HCT116 (cell line): Measurements from ENCODE around the gene CD300LD. TPM values are rescaled to one million over a fixed set of nuclear protein-coding genes. Genes with fewer than 3 reads are reported as not detected.

Source experiments
- ATAC-seq: fragments of 200-7000 bp; cut with Tn5 transposase; 2 replicates; pipeline ENCODE4 v1.9.1; 2020; ENCODE audit warnings: mild to moderate bottlenecking, moderate library complexity
- BruUV-seq: library from RNA; stranded (reverse); fragments of 400-500 nt; replicated peaks from 2 replicates; lab custom pipeline; 2021; lab: Mats Ljungman, UMichigan
- CTCF ChIA-PET: fragments of 300-600 bp; sonication (Branson Sonifier 250); formaldehyde crosslinking; loops from one replicate; lab custom pipeline; 2021; ENCODE audit warnings: antibody characterized with exemption; lab: Charles Lee
- POLR2A ChIA-PET: fragments of 300-600, 350-600 bp; sonication (Branson Sonifier 250); formaldehyde crosslinking; loops from one replicate; lab custom pipeline; 2021; ENCODE audit warnings: antibody characterized with exemption; lab: Charles Lee
- RAD21 ChIA-PET, 2 experiments: fragments of 300-600 bp; sonication (Branson Sonifier 250); formaldehyde crosslinking; loops; one replicate each; lab custom pipeline; 2023; ENCODE audit warnings: low total read pairs in 2 of 2; ENCODE audit not compliant: uncharacterized antibody in 2 of 2, unreplicated experiment in 2 of 2, low non-redundant PET in 1 of 2; lab: Charles Lee
- DNase-seq: peaks from one replicate; pipeline ENCODE4 v3.0.0-alpha.2; 2010; ENCODE audit warnings: low read depth, low spot score
- H2AFZ ChIP-seq: fragments of 200-600 bp; shearing (Covaris generic), sonication (generic); 2 replicates; pipeline ENCODE4 v1.6.1; 2017; ENCODE audit warnings: low read depth, mixed run types, mixed read lengths, antibody characterized with exemption, low read length; ENCODE audit not compliant: poor library complexity, severe bottlenecking
- H3K27ac ChIP-seq: 2 replicates; pipeline ENCODE4 v1.5.1; 2012; ENCODE audit warnings: low read depth, low read length
- H3K27me3 ChIP-seq: fragments of 200-600 bp; sonication (generic); 2 replicates; pipeline ENCODE4 v1.6.1; 2016; ENCODE audit warnings: mixed run types, low read length, mixed read lengths; ENCODE audit not compliant: insufficient read depth
- H3K36me3 ChIP-seq, 2 experiments: fragments of 200-500 bp in 1 of 2; fragments of 200-600 bp in 1 of 2; sonication (Bioruptor generic) in 1 of 2; sonication (generic) in 1 of 2; 2 replicates each; pipeline versions ENCODE4 v1.5.1 to v1.6.1; 2014 to 2016; ENCODE audit warnings: low read length in 2 of 2, inconsistent platforms in 1 of 2, mixed read lengths in 1 of 2, mixed run types in 1 of 2; ENCODE audit not compliant: insufficient read depth in 2 of 2, control insufficient read depth in 1 of 2
- H3K4me1 ChIP-seq, 2 experiments: fragments of 200-600 bp in 1 of 2; sonication (generic) in 1 of 2; 2 replicates each; pipeline versions ENCODE4 v1.5.1 to v1.6.1; 2012 to 2017; ENCODE audit warnings: low read length in 2 of 2, inconsistent platforms in 1 of 2, mild to moderate bottlenecking in 1 of 2, mixed read lengths in 1 of 2, mixed run types in 1 of 2, moderate library complexity in 1 of 2; ENCODE audit not compliant: insufficient read depth in 2 of 2, control insufficient read depth in 1 of 2
- H3K4me2 ChIP-seq: fragments of 200-600 bp; sonication (generic); 2 replicates; pipeline ENCODE4 v1.6.1; 2017; ENCODE audit warnings: mixed run types, low read length, mixed read lengths
- H3K4me3 ChIP-seq, 2 experiments: fragments of 200-600 bp in 1 of 2; sonication (generic) in 1 of 2; replicated peaks in 1 of 2; 2 replicates each; pipeline ENCODE4 v1.5.1; 2011 to 2016; ENCODE audit warnings: low read length in 2 of 2, control low read depth in 1 of 2, low read depth in 1 of 2, mild to moderate bottlenecking in 1 of 2, mixed read lengths in 1 of 2, mixed run types in 1 of 2
- H3K79me2 ChIP-seq: fragments of 200-600 bp; sonication (generic); 2 replicates; pipeline ENCODE4 v1.6.1; 2017; ENCODE audit warnings: mild to moderate bottlenecking, mixed run types, low read length, moderate library complexity, mixed read lengths; ENCODE audit not compliant: insufficient read depth
- H3K9ac ChIP-seq: fragments of 200-600 bp; sonication (generic); 2 replicates; pipeline ENCODE4 v1.6.1; 2016; ENCODE audit warnings: low read length, mixed read lengths
- H3K9me2 ChIP-seq: fragments of 200-600 bp; sonication (generic), shearing (Covaris generic); 2 replicates; pipeline ENCODE4 v1.6.1; 2017; ENCODE audit warnings: mixed run types, mild to moderate bottlenecking, moderate library complexity; ENCODE audit not compliant: insufficient read depth
- H3K9me3 ChIP-seq, 2 experiments: fragments of 200-500 bp in 1 of 2; fragments of 200-600 bp in 1 of 2; sonication (Bioruptor generic) in 1 of 2; sonication (generic) in 1 of 2; 2 replicates each; pipeline ENCODE4 v1.6.1; 2014 to 2017; ENCODE audit warnings: low read length in 2 of 2, mixed read lengths in 2 of 2, inconsistent platforms in 1 of 2, low read depth in 1 of 2, mild to moderate bottlenecking in 1 of 2, mixed run types in 1 of 2, moderate library complexity in 1 of 2; ENCODE audit not compliant: control insufficient read depth in 1 of 2, insufficient read depth in 1 of 2
- H4K20me1 ChIP-seq: fragments of 200-600 bp; sonication (generic), shearing (Covaris generic); 2 replicates; pipeline ENCODE4 v1.6.1; 2017; ENCODE audit warnings: mixed run types, mild to moderate bottlenecking, moderate library complexity; ENCODE audit not compliant: insufficient read depth
- CBX3 ChIP-seq: IDR thresholded peaks from 2 replicates; pipeline ENCODE4 v1.6.1; 2012; ENCODE audit warnings: low read depth
- CEBPB ChIP-seq: IDR thresholded peaks from 2 replicates; pipeline ENCODE4 v1.6.1; 2012; ENCODE audit warnings: low read depth
- ELF1 ChIP-seq: IDR thresholded peaks from 2 replicates; pipeline ENCODE4 v1.6.1; 2012; ENCODE audit warnings: low read depth, borderline replicate concordance
- EZH2phosphoT487 ChIP-seq: fragments of 200-600 bp; IDR thresholded peaks from 2 replicates; pipeline ENCODE4 v1.6.1; 2018; ENCODE audit warnings: antibody characterized with exemption, borderline replicate concordance
- FOSL1 ChIP-seq: IDR thresholded peaks from 2 replicates; pipeline ENCODE4 v1.6.1; 2012; ENCODE audit warnings: low read depth
- JUND ChIP-seq: IDR thresholded peaks from 2 replicates; pipeline ENCODE4 v1.6.1; 2012
- POLR2AphosphoS5 ChIP-seq: IDR thresholded peaks from 2 replicates; pipeline ENCODE4 v1.6.1; 2011; ENCODE audit warnings: mild to moderate bottlenecking, low read depth, low read length, moderate library complexity
- SIN3A ChIP-seq: IDR thresholded peaks from 2 replicates; pipeline ENCODE4 v1.6.1; 2012; ENCODE audit warnings: low read depth
- SP1 ChIP-seq: IDR thresholded peaks from 2 replicates; pipeline ENCODE4 v1.6.1; 2012; ENCODE audit warnings: low read depth
- SRF ChIP-seq: IDR thresholded peaks from 2 replicates; pipeline ENCODE4 v1.6.1; 2012; ENCODE audit warnings: low read depth
- intact Hi-C: fragments of 100-400 bp; cut with micrococcal nuclease; formaldehyde crosslinking; loops from 2 replicates; pipeline ENCODE4 v1.10.0; 2022
- total RNA-seq: library from RNA; stranded (reverse); gene quantifications from one replicate; pipeline ENCODE4 v1.2.1, GENCODE V29; 2021; ENCODE audit not compliant: unreplicated experiment
- TF ChIP-seq, protein P1 (sequence below): IDR thresholded peaks from 2 replicates; pipeline ENCODE4 v1.6.1; 2012
- TF ChIP-seq, protein P2 (sequence below): IDR thresholded peaks from 2 replicates; pipeline ENCODE4 v1.6.1; 2011; ENCODE audit warnings: mild to moderate bottlenecking, low read length, moderate library complexity; ENCODE audit not compliant: insufficient replicate concordance; ENCODE audit errors: extremely low read depth
- TF ChIP-seq, protein P3 (sequence below), 3 experiments: fragments of 200-600 bp in 1 of 3; sonication (generic) in 1 of 3; IDR thresholded peaks in 2 of 3; conservative IDR thresholded peaks in 1 of 3; 2 replicates each; pipeline ENCODE4 v1.5.1; 2012 to 2017; ENCODE audit warnings: low read depth in 2 of 3, low read length in 2 of 3, antibody characterized with exemption in 1 of 3, borderline replicate concordance in 1 of 3, control low read depth in 1 of 3, mild to moderate bottlenecking in 1 of 3, mixed read lengths in 1 of 3, mixed run types in 1 of 3, moderate library complexity in 1 of 3; ENCODE audit not compliant: insufficient read depth in 1 of 3
- TF ChIP-seq, protein P4 (sequence below): IDR thresholded peaks from 2 replicates; pipeline ENCODE4 v1.6.1; 2012; ENCODE audit warnings: low read depth

Gene CD300LD
- total RNA-seq, 1 experiment from 2014 or later: not detected

DNA sequence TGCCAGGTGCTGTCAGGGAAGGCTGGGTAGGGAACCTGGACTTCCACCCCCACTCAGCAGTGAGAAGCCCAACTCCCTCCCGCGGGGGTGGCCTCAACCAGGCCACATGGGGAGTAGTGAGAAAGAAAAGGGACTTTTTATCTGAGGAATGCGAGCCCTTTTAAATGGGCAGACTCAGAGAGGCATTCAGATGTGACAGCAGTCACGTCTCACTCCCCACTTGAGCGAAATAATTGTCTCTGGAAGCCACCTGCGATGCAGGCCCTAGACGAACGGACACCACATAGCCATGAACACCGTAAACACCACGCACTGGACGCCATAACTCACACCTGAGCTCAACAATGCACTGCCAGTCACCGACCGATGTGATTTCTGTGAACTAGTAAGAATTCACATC is 43.3 kb upstream of the CD300LD start:
- ChIA-PET CTCF (interaction anchor here (2.1 kb wide), 1 partner anchor 22 kb away, joined by 9 read pairs; no protein-coding TSS in a partner anchor), POLR2A (no interaction called here), RAD21 (no interaction called here)
- Histone ChIP-seq H3K27me3 (peaks cover 36% of the 10 kb centered on the region; the same call in 1 of the 2 replicates), H3K27ac (no peak overlapping the region), H3K9me3 (no peaks in the 10 kb centered on the region), H4K20me1 (no peaks in the 10 kb centered on the region), H3K4me2 (no peak overlapping the region), H3K79me2 (no peaks in the 10 kb centered on the region), H3K9me2 (no peaks in the 10 kb centered on the region), H3K9ac (no peak overlapping the region), H3K4me1 (no peaks in the 10 kb centered on the region), H3K4me3 (no peak overlapping the region), H2AFZ (no peak overlapping the region), H3K36me3 (no peaks in the 10 kb centered on the region)
- intact Hi-C loops: no loop called here
- TF ChIP-seq, protein P1, sequence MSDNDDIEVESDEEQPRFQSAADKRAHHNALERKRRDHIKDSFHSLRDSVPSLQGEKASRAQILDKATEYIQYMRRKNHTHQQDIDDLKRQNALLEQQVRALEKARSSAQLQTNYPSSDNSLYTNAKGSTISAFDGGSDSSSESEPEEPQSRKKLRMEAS: no peak
- TF ChIP-seq POLR2AphosphoS5 (no peak), CBX3 (no peak), FOSL1 (no peak), CEBPB (no peak)
- TF ChIP-seq, protein P2, sequence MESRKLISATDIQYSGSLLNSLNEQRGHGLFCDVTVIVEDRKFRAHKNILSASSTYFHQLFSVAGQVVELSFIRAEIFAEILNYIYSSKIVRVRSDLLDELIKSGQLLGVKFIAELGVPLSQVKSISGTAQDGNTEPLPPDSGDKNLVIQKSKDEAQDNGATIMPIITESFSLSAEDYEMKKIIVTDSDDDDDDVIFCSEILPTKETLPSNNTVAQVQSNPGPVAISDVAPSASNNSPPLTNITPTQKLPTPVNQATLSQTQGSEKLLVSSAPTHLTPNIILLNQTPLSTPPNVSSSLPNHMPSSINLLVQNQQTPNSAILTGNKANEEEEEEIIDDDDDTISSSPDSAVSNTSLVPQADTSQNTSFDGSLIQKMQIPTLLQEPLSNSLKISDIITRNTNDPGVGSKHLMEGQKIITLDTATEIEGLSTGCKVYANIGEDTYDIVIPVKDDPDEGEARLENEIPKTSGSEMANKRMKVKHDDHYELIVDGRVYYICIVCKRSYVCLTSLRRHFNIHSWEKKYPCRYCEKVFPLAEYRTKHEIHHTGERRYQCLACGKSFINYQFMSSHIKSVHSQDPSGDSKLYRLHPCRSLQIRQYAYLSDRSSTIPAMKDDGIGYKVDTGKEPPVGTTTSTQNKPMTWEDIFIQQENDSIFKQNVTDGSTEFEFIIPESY: no peak
- ATAC-seq (no peak), DNase-seq (no peak)
- no TSS peak for BruUV-seq

DNA sequence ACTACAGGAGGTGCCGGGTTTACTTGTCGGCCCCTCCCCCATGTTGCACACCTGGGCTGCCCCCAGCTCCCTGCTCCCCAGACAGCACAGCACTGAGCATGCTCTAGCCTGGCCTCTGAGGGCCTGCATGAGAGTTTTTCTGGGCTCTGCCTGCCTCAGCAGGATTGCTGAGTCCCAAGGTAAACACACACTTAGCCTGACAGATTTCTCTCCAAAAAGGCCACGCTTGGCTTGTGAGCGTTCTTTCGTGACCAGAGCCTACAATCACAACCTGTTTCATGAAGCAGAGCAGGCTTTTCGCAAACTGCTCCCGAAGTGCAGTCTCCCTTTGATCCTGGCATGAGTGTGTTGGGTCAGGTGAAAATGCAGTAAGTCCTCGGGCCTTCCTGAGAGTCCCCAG is 41.2 kb upstream of the CD300LD start:
- no peak overlapping the region for H3K4me3 ChIP-seq
- H3K9me3 ChIP-seq: no peaks in the 10 kb centered on the region
- intact Hi-C loops: no loop called here
- no TSS peak for BruUV-seq
- H3K4me2 ChIP-seq: no peak overlapping the region
- peaks cover 26% of the 10 kb centered on the region; the same call in 1 of the 2 replicates for H3K27me3 ChIP-seq
- POLR2A ChIA-PET: no interaction called here
- H4K20me1 ChIP-seq: no peaks in the 10 kb centered on the region
- ATAC-seq (no peak), DNase-seq (no peak)
- no peaks in the 10 kb centered on the region for H3K36me3 ChIP-seq
- no peaks in the 10 kb centered on the region for H3K9me2 ChIP-seq
- RAD21 ChIA-PET: no interaction called here
- H3K9ac ChIP-seq: no peak overlapping the region
- H3K79me2 ChIP-seq: no peaks in the 10 kb centered on the region
- CTCF ChIA-PET: interaction anchor here (2.2 kb wide), 1 partner anchor 24 kb away, joined by 6 read pairs; no protein-coding TSS in a partner anchor
- H3K4me1 ChIP-seq: no peaks in the 10 kb centered on the region
- no peak overlapping the region for H3K27ac ChIP-seq
- no peak overlapping the region for H2AFZ ChIP-seq
- TF ChIP-seq, protein P3, sequence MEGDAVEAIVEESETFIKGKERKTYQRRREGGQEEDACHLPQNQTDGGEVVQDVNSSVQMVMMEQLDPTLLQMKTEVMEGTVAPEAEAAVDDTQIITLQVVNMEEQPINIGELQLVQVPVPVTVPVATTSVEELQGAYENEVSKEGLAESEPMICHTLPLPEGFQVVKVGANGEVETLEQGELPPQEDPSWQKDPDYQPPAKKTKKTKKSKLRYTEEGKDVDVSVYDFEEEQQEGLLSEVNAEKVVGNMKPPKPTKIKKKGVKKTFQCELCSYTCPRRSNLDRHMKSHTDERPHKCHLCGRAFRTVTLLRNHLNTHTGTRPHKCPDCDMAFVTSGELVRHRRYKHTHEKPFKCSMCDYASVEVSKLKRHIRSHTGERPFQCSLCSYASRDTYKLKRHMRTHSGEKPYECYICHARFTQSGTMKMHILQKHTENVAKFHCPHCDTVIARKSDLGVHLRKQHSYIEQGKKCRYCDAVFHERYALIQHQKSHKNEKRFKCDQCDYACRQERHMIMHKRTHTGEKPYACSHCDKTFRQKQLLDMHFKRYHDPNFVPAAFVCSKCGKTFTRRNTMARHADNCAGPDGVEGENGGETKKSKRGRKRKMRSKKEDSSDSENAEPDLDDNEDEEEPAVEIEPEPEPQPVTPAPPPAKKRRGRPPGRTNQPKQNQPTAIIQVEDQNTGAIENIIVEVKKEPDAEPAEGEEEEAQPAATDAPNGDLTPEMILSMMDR (IDR thresholded peaks at IDR 0.05 in 2 of 3, conservative IDR thresholded peaks at IDR 0.05 in 1 of 3; ENCODE audit: borderline replicate concordance in 1 of 3, insufficient read depth in 1 of 3, low read depth in 2 of 3, low read length in 2 of 3): no peak
- TF ChIP-seq SIN3A (no peak), SP1 (no peak), CBX3 (no peak), JUND (no peak), EZH2phosphoT487 (no peak), SRF (no peak), ELF1 (no peak)
- TF ChIP-seq, protein P4, sequence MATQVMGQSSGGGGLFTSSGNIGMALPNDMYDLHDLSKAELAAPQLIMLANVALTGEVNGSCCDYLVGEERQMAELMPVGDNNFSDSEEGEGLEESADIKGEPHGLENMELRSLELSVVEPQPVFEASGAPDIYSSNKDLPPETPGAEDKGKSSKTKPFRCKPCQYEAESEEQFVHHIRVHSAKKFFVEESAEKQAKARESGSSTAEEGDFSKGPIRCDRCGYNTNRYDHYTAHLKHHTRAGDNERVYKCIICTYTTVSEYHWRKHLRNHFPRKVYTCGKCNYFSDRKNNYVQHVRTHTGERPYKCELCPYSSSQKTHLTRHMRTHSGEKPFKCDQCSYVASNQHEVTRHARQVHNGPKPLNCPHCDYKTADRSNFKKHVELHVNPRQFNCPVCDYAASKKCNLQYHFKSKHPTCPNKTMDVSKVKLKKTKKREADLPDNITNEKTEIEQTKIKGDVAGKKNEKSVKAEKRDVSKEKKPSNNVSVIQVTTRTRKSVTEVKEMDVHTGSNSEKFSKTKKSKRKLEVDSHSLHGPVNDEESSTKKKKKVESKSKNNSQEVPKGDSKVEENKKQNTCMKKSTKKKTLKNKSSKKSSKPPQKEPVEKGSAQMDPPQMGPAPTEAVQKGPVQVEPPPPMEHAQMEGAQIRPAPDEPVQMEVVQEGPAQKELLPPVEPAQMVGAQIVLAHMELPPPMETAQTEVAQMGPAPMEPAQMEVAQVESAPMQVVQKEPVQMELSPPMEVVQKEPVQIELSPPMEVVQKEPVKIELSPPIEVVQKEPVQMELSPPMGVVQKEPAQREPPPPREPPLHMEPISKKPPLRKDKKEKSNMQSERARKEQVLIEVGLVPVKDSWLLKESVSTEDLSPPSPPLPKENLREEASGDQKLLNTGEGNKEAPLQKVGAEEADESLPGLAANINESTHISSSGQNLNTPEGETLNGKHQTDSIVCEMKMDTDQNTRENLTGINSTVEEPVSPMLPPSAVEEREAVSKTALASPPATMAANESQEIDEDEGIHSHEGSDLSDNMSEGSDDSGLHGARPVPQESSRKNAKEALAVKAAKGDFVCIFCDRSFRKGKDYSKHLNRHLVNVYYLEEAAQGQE: no peak
